ENCODE results near the gene DAW1. TPM values are rescaled to one million over a fixed set of nuclear protein-coding genes. Genes with fewer than 3 reads are reported as not detected.

The DAW1 gene
- total RNA-seq, 1 experiment from 2014 or later = 2.8 TPM

- POLR2A ChIA-PET (ENCODE audit: unreplicated experiment) = no interaction called here
- no peak overlapping the region for H3K4me3 ChIP-seq
- H3K4me1 ChIP-seq (replicated peaks; ENCODE audit: insufficient read depth) = no peaks in the 10 kb centered on the region
Measured at GRCh38 chr2:227877421-227878310, 6.2 kb downstream of the DAW1 start.

GRCh38 chr2:227880460-227880859, 9.0 kb downstream of the DAW1 start:
- Histone ChIP-seq H3K79me2 (ENCODE audit: low read depth) (no peaks in the 10 kb centered on the region), H3K4me3 (no peak overlapping the region), H3K27ac (no peak overlapping the region), H2AFZ (no peak overlapping the region), H3K4me2 (no peak overlapping the region), H4K20me1 (ENCODE audit: insufficient read depth) (no peaks in the 10 kb centered on the region), H3K36me3 (ENCODE audit: low read depth) (no peaks in the 10 kb centered on the region), H3K9me3 (ENCODE audit: insufficient read depth, low read depth) (peaks cover 3% of the 10 kb centered on the region; the same call in 1 of the 2 replicates), H3K4me1 (replicated peaks; ENCODE audit: insufficient read depth) (no peaks in the 10 kb centered on the region), H3F3A (ENCODE audit: insufficient read depth, low read depth) (no peaks in the 10 kb centered on the region), H3K9me2 (ENCODE audit: insufficient read depth) (no peaks in the 10 kb centered on the region), H3K27me3 (ENCODE audit: insufficient read depth, low read depth) (no peaks in the 10 kb centered on the region)
- no TSS peak for BruUV-seq (replicated peaks)
- ChIA-PET POLR2A (ENCODE audit: unreplicated experiment) (no interaction called here), CTCF (no interaction called here)
- TF ChIP-seq EZH2 (IDR thresholded peaks at IDR 0.05; ENCODE audit: low read depth) = no peak
- TF ChIP-seq CTCF (conservative IDR thresholded peaks at IDR 0.05) = no peak
- intact Hi-C loops (cut with micrococcal nuclease; ENCODE audit: unreplicated experiment) = loop anchor here (5.0 kb wide), 1 partner anchor 223 kb away; no protein-coding TSS in a partner anchor
- no peak for DNase-seq

More at GRCh38 chr2:227877421-227878310, 6.2 kb downstream of the DAW1 start:
- H3F3A ChIP-seq (ENCODE audit: insufficient read depth, low read depth) = no peaks in the 10 kb centered on the region
- H3K9me3 ChIP-seq (ENCODE audit: insufficient read depth, low read depth) = peaks cover 3% of the 10 kb centered on the region; the same call in 1 of the 2 replicates
- H4K20me1 ChIP-seq (ENCODE audit: insufficient read depth) = no peaks in the 10 kb centered on the region
- BruUV-seq (replicated peaks) = no TSS peak
- H3K9me2 ChIP-seq (ENCODE audit: insufficient read depth) = no peaks in the 10 kb centered on the region
- no peak for TF ChIP-seq EZH2 (IDR thresholded peaks at IDR 0.05; ENCODE audit: low read depth)
- TF ChIP-seq CTCF (conservative IDR thresholded peaks at IDR 0.05) = no peak
- DNase-seq = no peak
- CTCF ChIA-PET = no interaction called here
- no peak overlapping the region for H3K4me2 ChIP-seq
- H2AFZ ChIP-seq = no peak overlapping the region
- no peaks in the 10 kb centered on the region for H3K27me3 ChIP-seq (ENCODE audit: insufficient read depth, low read depth)
- H3K27ac ChIP-seq = no peak overlapping the region
- no peaks in the 10 kb centered on the region for H3K36me3 ChIP-seq (ENCODE audit: low read depth)
- H3K79me2 ChIP-seq (ENCODE audit: low read depth) = no peaks in the 10 kb centered on the region
- intact Hi-C loops (cut with micrococcal nuclease; ENCODE audit: unreplicated experiment) = no loop called here

- Histone ChIP-seq H3K79me2 (ENCODE audit: low read depth) (no peaks in the 10 kb centered on the region), H3K4me2 (no peak overlapping the region), H3K4me1 (replicated peaks; ENCODE audit: insufficient read depth) (no peaks in the 10 kb centered on the region), H3K27me3 (ENCODE audit: insufficient read depth, low read depth) (no peaks in the 10 kb centered on the region), H3K36me3 (ENCODE audit: low read depth) (no peaks in the 10 kb centered on the region), H3F3A (ENCODE audit: insufficient read depth, low read depth) (no peaks in the 10 kb centered on the region), H3K9me2 (ENCODE audit: insufficient read depth) (no peaks in the 10 kb centered on the region), H2AFZ (no peak overlapping the region), H3K27ac (no peak overlapping the region), H3K9me3 (ENCODE audit: insufficient read depth, low read depth) (peaks cover 3% of the 10 kb centered on the region; the same call in 1 of the 2 replicates), H3K4me3 (no peak overlapping the region), H4K20me1 (ENCODE audit: insufficient read depth) (no peaks in the 10 kb centered on the region)
- CTCF ChIA-PET = no interaction called here
- no peak for DNase-seq
- intact Hi-C loops (cut with micrococcal nuclease; ENCODE audit: unreplicated experiment) = loop anchor here (5.0 kb wide), 1 partner anchor 225 kb away; no protein-coding TSS in a partner anchor
- BruUV-seq (replicated peaks) = no TSS peak
- TF ChIP-seq CTCF (conservative IDR thresholded peaks at IDR 0.05) (no peak), EZH2 (IDR thresholded peaks at IDR 0.05; ENCODE audit: low read depth) (no peak)
- POLR2A ChIA-PET (ENCODE audit: unreplicated experiment) = no interaction called here
Measured at GRCh38 chr2:227881866-227882517, 10.6 kb downstream of the DAW1 start.
